ENCODE results near the gene TFB2M. TPM values are rescaled to one million over a fixed set of nuclear protein-coding genes. Genes with fewer than 3 reads are reported as not detected.

Gene TFB2M
- total RNA-seq, 1 donor from 2014 or later, result 15.5 TPM

DNA sequence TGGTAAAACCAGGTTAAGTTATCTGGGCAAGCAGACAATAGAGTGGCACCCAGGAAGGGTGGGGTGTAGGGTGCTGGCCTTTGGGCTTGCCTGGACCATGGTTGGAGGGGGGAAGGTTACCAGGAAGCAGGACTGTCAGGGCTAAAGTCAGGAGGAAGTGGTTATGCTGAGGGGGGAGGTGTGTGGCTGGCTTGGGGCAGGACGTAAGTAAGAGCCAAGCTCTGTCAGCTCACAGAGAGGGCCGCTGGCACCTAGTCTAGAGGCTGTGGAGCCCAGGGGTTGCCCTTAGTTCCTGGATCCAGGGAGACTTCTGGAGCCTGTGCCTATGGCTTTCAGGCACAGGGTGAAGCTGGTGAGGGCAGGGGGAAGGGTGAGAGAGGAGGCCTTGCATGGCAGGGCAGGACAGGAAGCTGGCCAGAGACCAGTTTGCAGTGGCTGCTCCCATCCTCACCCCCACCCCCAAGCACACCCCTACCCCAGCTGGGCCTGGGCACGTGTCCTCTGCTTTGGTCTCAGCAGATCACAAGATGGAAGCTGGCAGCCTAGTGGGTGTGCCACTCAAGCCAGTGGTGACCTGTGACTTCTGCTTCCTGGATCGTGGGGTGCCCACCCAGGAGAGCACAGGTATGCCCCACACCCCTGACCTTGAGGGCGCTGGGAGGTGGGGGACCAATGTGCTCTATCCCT lies 38.5 kb downstream of the TFB2M start:
- TF ChIP-seq, protein P1, sequence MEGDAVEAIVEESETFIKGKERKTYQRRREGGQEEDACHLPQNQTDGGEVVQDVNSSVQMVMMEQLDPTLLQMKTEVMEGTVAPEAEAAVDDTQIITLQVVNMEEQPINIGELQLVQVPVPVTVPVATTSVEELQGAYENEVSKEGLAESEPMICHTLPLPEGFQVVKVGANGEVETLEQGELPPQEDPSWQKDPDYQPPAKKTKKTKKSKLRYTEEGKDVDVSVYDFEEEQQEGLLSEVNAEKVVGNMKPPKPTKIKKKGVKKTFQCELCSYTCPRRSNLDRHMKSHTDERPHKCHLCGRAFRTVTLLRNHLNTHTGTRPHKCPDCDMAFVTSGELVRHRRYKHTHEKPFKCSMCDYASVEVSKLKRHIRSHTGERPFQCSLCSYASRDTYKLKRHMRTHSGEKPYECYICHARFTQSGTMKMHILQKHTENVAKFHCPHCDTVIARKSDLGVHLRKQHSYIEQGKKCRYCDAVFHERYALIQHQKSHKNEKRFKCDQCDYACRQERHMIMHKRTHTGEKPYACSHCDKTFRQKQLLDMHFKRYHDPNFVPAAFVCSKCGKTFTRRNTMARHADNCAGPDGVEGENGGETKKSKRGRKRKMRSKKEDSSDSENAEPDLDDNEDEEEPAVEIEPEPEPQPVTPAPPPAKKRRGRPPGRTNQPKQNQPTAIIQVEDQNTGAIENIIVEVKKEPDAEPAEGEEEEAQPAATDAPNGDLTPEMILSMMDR (conservative IDR thresholded peaks at IDR 0.05; ENCODE audit: low read depth, low read length), result no peak
- no peak overlapping the region for H3K4me3 ChIP-seq (ENCODE audit: low read depth, low read length)
- DNase-seq (ENCODE audit: low read depth), result no peak

DNA sequence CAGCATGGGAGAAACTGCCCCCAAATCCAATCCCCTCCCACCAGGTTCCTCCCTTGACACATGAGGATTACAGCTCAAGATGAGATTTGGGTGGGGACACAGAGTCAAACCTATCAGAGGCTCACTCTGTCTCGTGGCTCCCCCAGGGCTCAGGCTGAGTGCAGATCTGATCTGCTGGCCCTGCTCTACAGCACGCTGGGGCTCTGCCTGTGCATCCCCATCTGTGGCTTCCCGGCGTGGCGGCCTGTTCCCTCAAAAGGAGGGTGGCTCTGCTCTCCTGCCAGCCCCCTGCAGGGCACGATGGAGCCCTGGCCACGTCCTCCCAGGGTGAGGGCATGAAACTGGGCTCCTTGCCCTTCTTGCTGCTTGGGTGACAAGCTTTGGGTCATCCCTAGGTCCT lies 39.1 kb downstream of the TFB2M start:
- H3K4me3 ChIP-seq (ENCODE audit: low read depth, low read length), result no peak overlapping the region
- no peak for DNase-seq (ENCODE audit: low read depth)
- TF ChIP-seq, protein P1 (conservative IDR thresholded peaks at IDR 0.05; ENCODE audit: low read depth, low read length), result no peak

DNA sequence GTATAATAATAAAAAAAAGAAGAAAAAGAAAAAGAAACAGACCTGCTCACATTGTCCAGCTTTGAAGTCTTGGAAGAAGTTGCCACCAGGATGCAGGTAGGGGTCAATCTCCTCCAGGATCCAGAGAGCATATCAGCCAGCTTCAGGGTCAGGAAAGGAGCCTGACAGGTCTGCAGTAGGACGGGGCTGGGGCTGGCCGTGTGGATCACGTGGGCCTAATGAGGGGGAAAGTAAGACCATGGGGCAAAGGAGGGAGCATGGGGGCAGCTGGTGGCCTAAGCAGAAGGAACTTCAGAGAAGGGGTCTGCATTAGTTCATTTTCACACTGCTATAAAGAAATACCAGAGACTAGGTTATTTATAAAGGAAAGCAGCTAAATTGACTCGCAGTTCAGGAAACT lies 39.7 kb downstream of the TFB2M start:
- no peak for DNase-seq (ENCODE audit: low read depth)
- H3K4me3 ChIP-seq (ENCODE audit: low read depth, low read length), result no peak overlapping the region
- TF ChIP-seq, protein P1 (conservative IDR thresholded peaks at IDR 0.05; ENCODE audit: low read depth, low read length), result no peak

DNA sequence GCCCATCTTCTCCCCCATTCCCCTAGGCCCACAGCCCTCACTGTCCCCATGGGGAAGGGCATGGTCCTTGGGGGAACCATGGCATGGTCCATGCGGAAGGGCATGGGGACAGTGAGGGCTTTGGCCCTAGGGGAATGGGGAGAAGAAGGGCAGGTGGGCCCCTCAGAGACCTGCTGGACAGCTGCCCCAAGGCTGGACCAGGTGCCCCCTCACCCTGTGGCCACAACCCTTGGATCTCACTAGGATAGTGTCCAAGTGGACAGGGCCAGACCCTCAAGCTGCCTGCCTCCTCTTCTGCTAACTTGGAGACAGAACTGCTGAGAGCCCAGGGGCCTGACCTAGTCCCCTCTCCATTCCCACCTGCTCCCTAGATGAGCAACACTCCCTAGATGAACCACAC lies 46.5 kb downstream of the TFB2M start:
- TF ChIP-seq, protein P1 (conservative IDR thresholded peaks at IDR 0.05; ENCODE audit: low read depth, low read length), result no peak
- no peak for DNase-seq (ENCODE audit: low read depth)

DNA sequence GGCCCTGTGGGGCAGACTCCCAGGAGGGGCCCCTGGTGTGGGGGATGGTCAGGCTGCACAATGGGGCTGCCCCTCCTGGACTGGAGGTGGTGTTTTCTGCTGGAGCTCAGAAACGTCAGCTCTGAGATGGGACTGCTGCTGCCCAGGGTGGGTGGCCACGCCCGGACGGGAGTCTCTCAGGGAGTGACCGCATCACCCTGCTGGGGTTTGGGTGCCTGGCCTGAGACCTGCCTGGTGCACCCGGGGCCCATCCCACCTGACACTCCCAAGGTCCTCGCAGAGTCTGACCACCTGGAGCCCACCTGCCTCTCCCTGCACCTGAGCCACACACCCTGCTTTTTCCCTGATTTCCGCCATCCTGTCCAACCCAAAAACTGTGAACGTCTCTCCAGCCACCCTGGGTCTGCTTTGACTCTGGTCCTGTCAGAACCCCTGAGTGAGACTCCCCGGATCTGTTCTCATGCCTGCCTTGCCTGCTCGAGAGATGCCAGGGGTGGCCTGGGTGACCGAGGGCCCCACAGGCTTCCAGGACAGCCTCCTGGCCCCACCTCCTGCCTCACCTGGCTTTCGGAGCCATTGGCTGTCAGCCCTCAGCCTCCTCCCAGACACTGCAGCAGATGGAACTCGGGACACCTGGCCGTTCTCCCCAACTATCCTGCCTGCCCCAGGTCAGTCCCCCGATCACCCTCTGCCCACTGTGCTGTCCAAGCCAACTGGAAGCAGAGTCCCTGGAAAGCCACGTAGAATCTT lies 47.4 kb downstream of the TFB2M start:
- H3K4me3 ChIP-seq (ENCODE audit: low read depth, low read length), result no peak overlapping the region
- DNase-seq (ENCODE audit: low read depth), result no peak
- TF ChIP-seq, protein P1 (conservative IDR thresholded peaks at IDR 0.05; ENCODE audit: low read depth, low read length), result no peak

More for the DNA sequence above, 46.5 kb downstream of the TFB2M start:
- no peak overlapping the region for H3K4me3 ChIP-seq (ENCODE audit: low read depth, low read length)

DNA sequence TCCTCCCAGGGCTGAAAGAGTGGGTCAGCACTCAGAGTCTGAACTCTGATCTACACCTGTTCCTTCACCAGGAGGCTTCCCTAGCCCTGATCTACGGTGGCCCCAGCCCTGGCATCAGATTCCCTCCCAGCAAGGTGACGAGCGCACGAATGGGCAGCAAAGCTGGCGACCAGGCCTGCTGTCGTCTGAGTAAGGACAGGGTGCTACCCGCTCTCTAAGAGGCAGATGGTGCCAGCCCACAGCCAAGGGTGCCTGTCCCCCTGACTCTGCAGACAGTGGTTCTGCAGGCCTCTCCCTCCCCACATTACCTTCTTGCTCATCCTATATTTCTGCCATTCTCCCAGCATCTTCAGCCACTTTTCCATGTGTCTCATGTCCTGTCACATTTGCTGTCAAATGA lies 48.7 kb downstream of the TFB2M start:
- TF ChIP-seq, protein P1 (conservative IDR thresholded peaks at IDR 0.05; ENCODE audit: low read depth, low read length), result no peak
- DNase-seq (ENCODE audit: low read depth), result no peak
- no peak overlapping the region for H3K4me3 ChIP-seq (ENCODE audit: low read depth, low read length)

Data from epithelial cell of proximal tubule (primary cell).